ENCODE data around the gene ZAR1L. TPM values are rescaled to one million over a fixed set of nuclear protein-coding genes. Genes with fewer than 3 reads are reported as not detected.
A peak's percentile ranks its signal among the peaks of the same experiment; 100 is the strongest.

The ZAR1L gene
- total RNA-seq, 4 donors from 2014 or later, result not detected

DNA sequence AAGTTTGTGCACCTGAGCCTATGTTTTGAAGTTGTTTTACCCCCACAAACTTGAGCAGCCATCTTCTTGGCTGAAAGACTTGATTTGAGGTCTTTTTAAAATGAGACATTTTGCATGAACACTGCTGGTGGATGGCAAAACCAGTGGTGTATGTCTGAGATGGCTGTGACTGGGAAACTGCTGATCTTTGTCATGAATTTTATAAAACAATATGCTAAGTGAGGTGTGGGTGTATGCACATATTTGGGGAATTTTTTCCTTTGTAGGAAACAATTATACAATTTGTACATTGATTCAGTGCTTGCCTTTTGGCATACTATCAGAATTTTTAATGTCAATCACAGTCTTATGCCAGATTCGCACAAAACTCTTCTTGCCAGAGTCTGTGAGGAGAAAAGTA lies 52.5 kb downstream of the ZAR1L start:
- peak overlapping the region in 1 of 4 donors; percentile 56 for H3K27ac ChIP-seq
- H3K4me3 ChIP-seq, result no peak overlapping the region
- H3K27me3 ChIP-seq, result no peaks in the 10 kb centered on the region
- peaks cover 0 to 22% (median 0%) of the 10 kb centered on the region in 4 donors for H3K36me3 ChIP-seq
- 86 to 88% methylated on average over 1 of the region's 1 CpG for WGBS, 2 donors (ENCODE audit: low coverage in 1 of 2)
- intact Hi-C loops (cut with DNase I; ENCODE audit: low total_unique reads), result no loop called here
- no peaks in the 10 kb centered on the region for H3K9me3 ChIP-seq
- in situ Hi-C loops (cut with MboI; ENCODE audit: low pct_ligation_motif_present in 1 of 4, low pct_unique_long_range_greater_than_20kb in 1 of 4, low sequenced_read_pairs in 3 of 4), result no loop called here
- TF ChIP-seq EP300 (IDR thresholded peaks at IDR 0.05; ENCODE audit: low read depth) (no peak), POLR2A (IDR thresholded peaks at IDR 0.05) (no peak), POLR2AphosphoS5 (IDR thresholded peaks at IDR 0.05) (no peak)
- TF ChIP-seq, protein P1, sequence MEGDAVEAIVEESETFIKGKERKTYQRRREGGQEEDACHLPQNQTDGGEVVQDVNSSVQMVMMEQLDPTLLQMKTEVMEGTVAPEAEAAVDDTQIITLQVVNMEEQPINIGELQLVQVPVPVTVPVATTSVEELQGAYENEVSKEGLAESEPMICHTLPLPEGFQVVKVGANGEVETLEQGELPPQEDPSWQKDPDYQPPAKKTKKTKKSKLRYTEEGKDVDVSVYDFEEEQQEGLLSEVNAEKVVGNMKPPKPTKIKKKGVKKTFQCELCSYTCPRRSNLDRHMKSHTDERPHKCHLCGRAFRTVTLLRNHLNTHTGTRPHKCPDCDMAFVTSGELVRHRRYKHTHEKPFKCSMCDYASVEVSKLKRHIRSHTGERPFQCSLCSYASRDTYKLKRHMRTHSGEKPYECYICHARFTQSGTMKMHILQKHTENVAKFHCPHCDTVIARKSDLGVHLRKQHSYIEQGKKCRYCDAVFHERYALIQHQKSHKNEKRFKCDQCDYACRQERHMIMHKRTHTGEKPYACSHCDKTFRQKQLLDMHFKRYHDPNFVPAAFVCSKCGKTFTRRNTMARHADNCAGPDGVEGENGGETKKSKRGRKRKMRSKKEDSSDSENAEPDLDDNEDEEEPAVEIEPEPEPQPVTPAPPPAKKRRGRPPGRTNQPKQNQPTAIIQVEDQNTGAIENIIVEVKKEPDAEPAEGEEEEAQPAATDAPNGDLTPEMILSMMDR (IDR thresholded peaks at IDR 0.05), result no peak
- H3K4me1 ChIP-seq, result peaks cover 0 to 15% (median 0%) of the 10 kb centered on the region in 4 donors
- no peak for DNase-seq

DNA sequence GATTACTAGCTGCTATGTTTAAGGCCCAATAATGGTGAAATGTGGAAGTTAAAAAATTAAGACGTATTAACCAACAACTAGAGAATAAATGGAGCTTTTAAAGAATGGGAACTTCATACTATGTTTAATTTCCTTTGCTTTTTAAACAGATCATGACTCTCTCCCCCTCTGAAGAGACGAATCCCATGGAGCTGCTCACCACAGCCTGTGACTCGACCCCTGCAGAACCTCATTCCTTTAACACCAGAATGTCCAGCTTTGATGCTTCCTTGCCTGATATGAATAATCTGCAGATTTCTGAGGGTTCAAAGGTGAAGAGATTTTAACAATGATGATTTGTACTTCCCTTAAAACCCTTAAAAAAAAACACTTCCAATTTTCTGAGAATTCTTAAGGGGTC lies 53.0 kb downstream of the ZAR1L start:
- in situ Hi-C loops (cut with MboI; ENCODE audit: low pct_ligation_motif_present in 1 of 4, low pct_unique_long_range_greater_than_20kb in 1 of 4, low sequenced_read_pairs in 3 of 4), result no loop called here

DNA sequence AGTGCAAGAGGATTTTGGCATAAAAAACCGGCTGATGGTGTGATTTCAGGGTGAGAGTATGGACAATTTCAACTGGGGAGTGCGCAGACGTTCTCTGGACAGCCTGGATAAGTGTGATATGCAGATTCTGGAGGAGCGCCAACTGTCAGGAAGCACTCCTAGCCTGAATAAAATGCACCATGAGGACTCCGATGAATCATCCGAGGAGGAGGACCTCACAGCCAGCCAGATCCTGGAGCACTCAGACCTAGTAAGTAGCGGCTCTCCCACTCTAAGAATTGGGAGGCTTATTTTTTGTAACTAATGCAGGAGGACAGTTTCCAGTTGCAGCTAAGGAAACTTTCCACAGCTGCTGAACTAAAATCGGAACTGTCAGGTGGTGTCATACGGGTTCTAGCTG lies 53.6 kb downstream of the ZAR1L start:
- 60% methylated on average over 9 of the region's 9 CpGs; no CpG with 5 or more reads in 1 of the 2 donors for WGBS, 2 donors (ENCODE audit: low coverage in 1 of 2)
- intact Hi-C loops (cut with DNase I; ENCODE audit: low total_unique reads), result no loop called here
- DNase-seq, result peak; percentile 37
- Histone ChIP-seq H3K27me3 (no peaks in the 10 kb centered on the region), H3K36me3 (peaks cover 0 to 22% (median 0%) of the 10 kb centered on the region in 4 donors), H3K4me1 (peaks cover 0 to 15% (median 0%) of the 10 kb centered on the region in 4 donors), H3K9me3 (no peaks in the 10 kb centered on the region), H3K27ac (peak overlapping the region; percentile 53 to 67 (median 60)), H3K4me3 (no peak overlapping the region)
- in situ Hi-C loops (cut with MboI; ENCODE audit: low pct_ligation_motif_present in 1 of 4, low pct_unique_long_range_greater_than_20kb in 1 of 4, low sequenced_read_pairs in 3 of 4), result no loop called here
- TF ChIP-seq, protein P1 (IDR thresholded peaks at IDR 0.05), result no peak
- TF ChIP-seq POLR2AphosphoS5 (IDR thresholded peaks at IDR 0.05), result peak in 2 of 3 donors; percentile 34 to 58

More for the DNA sequence above, 53.0 kb downstream of the ZAR1L start:
- TF ChIP-seq, protein P1 (IDR thresholded peaks at IDR 0.05), result no peak
- TF ChIP-seq POLR2A (IDR thresholded peaks at IDR 0.05) (no peak), POLR2AphosphoS5 (IDR thresholded peaks at IDR 0.05) (no peak), EP300 (IDR thresholded peaks at IDR 0.05; ENCODE audit: low read depth) (no peak)
- no peak for DNase-seq
- intact Hi-C loops (cut with DNase I; ENCODE audit: low total_unique reads), result no loop called here
- Histone ChIP-seq H3K9me3 (no peaks in the 10 kb centered on the region), H3K36me3 (peaks cover 0 to 22% (median 0%) of the 10 kb centered on the region in 4 donors), H3K27ac (peak overlapping the region; percentile 53 to 67 (median 60)), H3K27me3 (no peaks in the 10 kb centered on the region), H3K4me1 (peaks cover 0 to 15% (median 0%) of the 10 kb centered on the region in 4 donors), H3K4me3 (no peak overlapping the region)
- WGBS, 2 donors (ENCODE audit: low coverage in 1 of 2), result 52 to 61% methylated on average over 3 of the region's 3 CpGs

DNA sequence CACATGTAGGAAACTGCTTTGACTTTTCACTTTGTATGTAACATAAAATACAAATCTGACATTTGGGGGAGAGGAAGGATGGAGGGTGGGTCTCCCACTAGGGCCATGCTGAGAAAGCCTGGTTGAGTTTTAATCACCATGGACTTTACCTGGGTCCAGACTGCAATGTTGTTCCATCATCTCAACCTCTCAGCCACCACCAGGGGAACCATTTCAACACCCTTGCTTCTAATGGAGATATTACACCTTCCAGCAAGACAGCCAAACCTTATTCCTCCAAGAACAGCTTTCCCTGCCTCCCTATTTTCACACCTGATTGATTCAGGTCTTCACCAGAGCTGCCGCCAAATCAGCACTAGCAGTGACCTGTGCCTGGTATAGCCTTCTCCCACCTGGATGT lies 56.0 kb downstream of the ZAR1L start:
- in situ Hi-C loops (cut with MboI; ENCODE audit: low pct_ligation_motif_present in 1 of 4, low pct_unique_long_range_greater_than_20kb in 1 of 4, low sequenced_read_pairs in 3 of 4) (no loop called here), intact Hi-C loops (cut with DNase I; ENCODE audit: low total_unique reads) (no loop called here)
- TF ChIP-seq EP300 (IDR thresholded peaks at IDR 0.05; ENCODE audit: low read depth) (no peak), POLR2A (IDR thresholded peaks at IDR 0.05) (no peak), POLR2AphosphoS5 (IDR thresholded peaks at IDR 0.05) (no peak)
- TF ChIP-seq, protein P1 (IDR thresholded peaks at IDR 0.05), result peak in 2 of 5 experiments; percentile 10 to 17
- H3K27me3 ChIP-seq, result no peaks in the 10 kb centered on the region
- peaks cover 0 to 37% (median 2%) of the 10 kb centered on the region in 4 donors for H3K4me1 ChIP-seq
- WGBS, 2 donors (ENCODE audit: low coverage in 1 of 2), result 100% methylated on average over 1 of the region's 1 CpG; no CpG with 5 or more reads in 1 of the 2 donors
- no peak overlapping the region for H3K4me3 ChIP-seq
- H3K9me3 ChIP-seq, result no peaks in the 10 kb centered on the region
- no peak for DNase-seq
- H3K36me3 ChIP-seq, result peaks cover 0 to 5% (median 0%) of the 10 kb centered on the region in 4 donors
- H3K27ac ChIP-seq, result peak overlapping the region in 1 of 4 donors; percentile 7

Measured in transverse colon (tissue), 4 donors.